NCI-H2227 treated with DMSO at 0.1 percent for 48 hours (cell line): Measurements from ENCODE around the gene ELMOD1.

Experiments
- DNase-seq: peaks from one replicate; lab custom pipeline; 2025; lab: John Stamatoyannopoulos, UW

Gene ELMOD1

DNA sequence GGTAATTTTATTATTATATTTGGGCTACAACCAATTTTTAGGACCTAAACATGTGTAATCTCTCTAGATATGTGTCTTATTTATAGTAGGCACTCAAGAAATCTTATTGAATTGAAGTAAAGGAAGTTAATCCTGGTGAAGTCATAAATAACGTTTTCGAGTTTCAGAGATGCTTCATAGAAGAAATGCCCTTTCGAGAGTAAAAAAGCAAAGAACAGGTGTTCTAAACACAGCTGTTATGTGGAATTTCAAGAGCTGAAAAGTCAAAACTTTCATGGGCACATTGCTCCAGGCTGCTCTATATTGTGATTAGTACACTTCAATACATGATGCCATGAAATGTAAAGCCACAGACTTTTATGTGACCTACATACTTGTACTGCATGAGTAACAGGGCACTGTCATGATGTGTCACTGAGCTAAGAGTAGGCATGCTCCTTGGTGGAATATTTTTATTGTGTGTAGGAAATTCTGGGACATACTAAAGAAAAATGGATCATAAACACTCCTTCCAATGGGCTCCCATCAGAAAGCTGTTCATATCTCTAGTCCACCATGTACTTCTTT, 7.2 kb upstream of the ELMOD1 start:
- DNase-seq, result no peak

- DNase-seq, result no peak
Measured at GRCh38 chr11:107587306-107587979, 3.5 kb upstream of the ELMOD1 start.

DNA sequence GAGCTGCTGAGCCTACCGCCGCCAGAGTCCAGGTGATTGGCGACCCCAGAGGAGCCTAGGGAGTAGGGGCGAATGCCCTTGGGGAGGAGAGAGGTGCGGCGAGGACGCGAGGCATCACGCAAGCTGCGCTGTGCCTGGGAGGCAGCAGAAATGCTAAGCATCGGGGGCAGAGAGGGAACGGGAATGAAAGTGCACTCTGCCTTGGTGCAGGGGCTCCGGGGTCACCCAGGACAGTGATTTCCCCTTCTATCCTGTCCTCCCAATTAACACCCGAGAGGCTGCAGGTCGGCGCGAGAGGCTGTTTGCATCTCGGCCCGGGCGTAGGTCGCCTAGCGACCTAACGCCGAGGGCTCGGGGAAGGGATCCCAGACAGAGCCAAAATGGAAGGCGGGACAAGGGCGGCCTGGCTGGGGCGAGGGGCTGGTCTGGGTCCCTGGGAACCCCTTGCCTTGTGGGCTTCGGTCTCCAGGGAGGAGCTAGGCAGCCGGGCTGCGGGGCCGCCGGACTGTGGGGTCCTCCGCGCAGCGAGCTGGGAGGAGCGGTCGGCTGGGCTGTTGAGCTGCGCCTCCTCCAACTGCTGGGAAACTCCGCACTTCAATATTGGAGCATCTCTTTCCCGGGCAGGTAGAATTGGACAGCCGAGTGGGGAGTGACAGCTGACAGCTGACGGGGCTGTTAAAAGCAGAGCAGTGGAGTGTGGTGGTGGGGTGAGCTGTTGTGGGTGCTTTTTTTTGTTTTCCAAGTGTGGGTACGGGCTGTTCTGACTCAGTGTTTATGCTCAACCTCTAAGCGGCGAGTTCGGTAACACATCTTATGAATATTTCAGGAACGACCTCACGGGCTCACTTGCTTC, 657 bp downstream of the ELMOD1 start:
- DNase-seq, result no peak

- DNase-seq, result no peak
Measured at GRCh38 chr11:107592231-107592590, 1.3 kb downstream of the ELMOD1 start.

GRCh38 chr11:107592813-107593212, 1.9 kb downstream of the ELMOD1 start:
- DNase-seq, result no peak

- DNase-seq, result no peak
Measured at GRCh38 chr11:107593951-107594350, 3.0 kb downstream of the ELMOD1 start.

GRCh38 chr11:107594736-107595135, 3.8 kb downstream of the ELMOD1 start:
- no peak for DNase-seq

DNA sequence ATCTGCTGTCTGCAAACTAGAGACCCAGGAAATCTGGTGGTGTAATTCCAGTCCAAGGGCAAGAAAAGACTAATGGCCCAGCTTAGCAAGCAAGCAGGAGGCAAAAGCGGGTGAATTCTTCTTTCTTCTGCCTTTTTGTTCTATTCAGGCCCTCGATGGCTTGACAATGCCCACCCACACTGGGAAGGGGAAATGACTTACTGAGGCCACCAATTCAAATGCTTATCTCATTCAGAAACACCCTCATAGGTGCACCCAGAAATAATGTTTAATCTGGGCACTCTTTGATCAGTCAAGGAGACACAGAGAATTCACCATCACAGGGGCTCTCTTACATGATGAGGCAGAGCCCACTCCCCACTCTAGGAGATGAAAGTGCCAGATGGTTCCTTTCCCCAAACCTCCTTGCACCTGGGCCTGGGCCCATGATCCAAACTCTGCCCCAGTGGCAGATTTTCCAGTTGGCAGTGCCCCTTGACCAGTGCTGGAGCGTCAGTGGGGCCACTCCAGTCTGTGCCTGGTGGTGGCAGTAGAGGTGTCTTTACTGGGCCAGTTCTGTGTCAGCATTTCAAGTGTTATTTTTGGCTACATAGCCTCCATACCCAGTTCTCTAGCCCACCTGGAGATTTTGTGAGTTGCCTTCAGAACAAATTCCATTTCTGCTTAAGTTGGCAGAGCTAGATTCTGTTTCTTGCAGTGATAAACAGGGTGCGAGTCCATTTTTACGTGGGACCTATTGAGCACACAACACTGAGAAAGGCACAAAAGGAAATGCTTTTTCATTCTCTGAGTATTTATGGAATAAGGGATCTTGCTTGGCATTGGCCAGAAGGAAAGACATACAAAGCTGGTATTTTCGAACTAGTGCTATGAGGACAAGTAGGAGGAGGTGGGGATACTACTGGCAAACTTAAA, 7.5 kb downstream of the ELMOD1 start:
- DNase-seq, result no peak

GRCh38 chr11:107605061-107606006, 14.4 kb downstream of the ELMOD1 start:
- DNase-seq, result no peak

DNA sequence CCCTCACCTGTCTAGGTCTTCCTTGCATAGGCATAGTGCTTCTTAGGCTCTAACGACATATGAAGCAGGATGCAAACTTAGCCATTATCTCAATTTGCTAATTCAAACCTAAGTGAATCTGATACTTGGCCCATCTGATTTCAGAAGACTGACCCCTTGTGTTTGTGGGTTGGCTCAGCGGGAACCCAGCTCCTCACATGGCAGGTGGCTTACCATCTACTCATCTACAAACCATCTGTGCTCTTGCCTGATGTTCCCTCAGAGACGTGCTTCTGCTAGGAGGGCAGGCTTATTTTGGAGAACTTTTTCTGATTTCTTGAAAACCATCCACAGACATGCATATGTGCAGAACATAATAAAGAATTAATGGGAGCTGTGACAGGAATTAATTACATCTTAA, 15.2 kb downstream of the ELMOD1 start:
- DNase-seq, result no peak

GRCh38 chr11:107608809-107609208, 17.9 kb downstream of the ELMOD1 start:
- DNase-seq, result no peak

DNA sequence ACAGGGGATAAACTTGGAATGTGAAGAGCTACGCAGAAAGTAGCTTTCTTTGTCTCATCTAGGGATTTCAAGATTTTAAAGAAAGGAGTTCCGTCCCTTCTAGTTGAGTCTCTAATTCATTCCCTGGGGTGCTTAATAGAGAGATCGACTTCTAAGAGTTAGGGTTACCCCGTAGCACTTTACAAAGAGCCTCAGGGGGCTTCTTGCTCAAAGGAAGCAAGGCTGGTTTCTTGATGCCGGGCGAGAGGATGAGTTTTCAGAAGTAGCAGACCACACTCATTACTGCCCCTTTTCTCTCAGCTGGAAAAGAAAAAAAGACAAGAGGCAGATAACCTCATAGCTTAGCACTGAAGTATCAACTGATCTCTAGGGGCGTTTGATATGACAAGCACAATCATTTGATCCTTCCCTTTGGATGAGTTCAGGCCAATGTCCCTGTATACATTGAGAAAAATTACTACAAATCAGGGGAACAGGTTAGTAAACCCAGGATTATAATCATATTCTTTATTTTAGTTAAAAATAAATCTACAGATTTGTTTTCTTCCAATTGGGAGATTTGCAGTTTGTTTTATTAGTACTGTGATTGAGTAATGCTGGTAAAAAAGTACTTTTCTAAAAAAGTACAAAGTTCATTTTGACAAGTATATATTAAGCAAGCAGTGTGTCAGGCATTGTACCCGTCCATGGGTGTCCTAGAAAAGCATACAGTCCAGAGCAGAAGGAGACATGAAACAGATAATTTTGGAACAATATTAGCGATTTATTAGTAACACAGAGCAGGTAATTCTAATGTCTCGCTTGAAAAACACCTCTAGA, 18.7 kb downstream of the ELMOD1 start:
- no peak for DNase-seq

DNA sequence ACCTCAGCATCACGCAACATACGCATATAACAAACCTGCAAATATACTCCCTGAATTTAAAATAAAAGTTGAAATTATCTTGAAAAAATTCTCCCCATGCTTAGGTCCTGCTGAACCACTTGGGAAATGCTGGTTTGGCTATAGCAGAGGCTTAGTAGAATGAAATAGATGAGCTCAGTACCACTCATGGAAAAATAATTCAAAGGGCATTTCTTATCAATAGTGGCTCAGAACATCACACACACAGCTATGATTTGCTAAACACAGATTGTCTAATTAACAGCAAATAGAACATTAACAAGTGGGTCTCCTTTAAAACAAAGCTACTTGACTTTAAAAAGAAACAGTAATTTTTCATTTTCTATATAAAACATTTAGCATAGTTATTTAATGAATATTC, 21.5 kb downstream of the ELMOD1 start:
- no peak for DNase-seq

DNA sequence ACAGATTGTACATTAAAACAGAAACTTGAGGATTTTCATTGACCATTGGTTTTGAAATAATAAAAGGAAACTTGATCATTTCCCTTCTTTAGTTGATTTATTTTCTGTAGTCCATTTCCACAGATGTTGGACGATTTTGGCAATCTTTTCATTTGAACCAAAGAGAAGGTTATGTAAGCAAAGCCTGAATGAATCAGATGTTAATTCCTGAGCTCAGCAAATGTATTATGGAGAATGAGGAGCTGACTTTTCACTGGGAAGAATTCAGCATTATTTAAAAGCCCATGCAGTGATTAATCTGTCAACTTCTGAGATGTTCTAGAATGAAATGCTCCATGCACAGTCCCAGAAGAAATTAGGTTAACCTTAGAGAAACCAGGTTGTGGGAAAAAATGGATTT, 29.0 kb downstream of the ELMOD1 start:
- no peak for DNase-seq

DNA sequence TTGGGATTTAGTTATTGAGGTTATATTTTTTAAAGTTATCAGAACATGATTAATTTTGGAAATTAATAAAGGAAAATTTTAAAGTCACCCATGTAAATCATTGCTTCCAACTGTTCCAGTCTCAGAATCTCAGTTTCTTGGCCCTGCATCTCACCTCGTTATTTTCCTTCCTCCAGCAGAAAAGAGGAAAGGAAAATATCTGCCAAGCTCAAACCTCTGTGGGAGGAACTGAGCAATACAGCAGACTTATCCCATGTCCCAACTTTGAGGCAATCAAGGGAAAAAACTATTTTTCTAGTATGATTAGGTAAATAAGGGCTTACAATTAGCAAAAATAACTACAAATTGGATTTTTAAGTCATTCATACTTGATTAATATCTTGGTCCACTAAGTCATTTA, 30.1 kb downstream of the ELMOD1 start:
- DNase-seq, result no peak

GRCh38 chr11:107623183-107623582, 32.2 kb downstream of the ELMOD1 start:
- DNase-seq, result no peak

DNA sequence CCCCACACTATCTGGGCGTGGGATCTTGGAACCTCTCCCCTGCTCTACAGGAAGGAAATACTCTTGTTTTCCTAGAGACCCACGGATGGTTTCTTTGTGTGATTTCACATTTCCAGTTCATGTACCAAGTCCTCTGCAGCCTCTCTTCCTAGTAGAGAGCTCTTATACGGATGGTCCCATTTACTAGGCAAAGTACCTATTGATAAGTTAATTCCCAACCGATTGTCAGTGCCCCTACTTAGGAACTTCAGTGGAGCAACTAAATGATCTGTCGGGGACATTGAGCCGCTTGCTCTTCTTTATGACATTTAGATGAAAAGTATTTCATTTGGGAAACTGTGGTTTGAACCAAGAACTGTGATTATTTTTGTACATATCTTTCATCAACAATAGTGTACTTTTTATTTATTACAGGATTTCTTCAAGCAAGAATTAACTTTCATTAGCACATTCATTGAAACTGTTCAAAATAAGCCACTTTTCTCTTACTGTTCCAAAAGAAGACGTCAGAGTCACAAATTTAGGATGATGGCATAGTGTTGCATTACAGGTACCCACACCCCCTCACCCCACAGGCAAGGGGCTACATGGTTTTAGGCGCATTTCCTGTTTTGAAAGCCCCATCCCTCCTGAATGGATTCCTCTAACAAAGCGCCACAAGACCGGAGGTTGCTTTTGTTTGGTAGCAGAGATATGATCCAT, 34.2 kb downstream of the ELMOD1 start:
- DNase-seq, result no peak

DNA sequence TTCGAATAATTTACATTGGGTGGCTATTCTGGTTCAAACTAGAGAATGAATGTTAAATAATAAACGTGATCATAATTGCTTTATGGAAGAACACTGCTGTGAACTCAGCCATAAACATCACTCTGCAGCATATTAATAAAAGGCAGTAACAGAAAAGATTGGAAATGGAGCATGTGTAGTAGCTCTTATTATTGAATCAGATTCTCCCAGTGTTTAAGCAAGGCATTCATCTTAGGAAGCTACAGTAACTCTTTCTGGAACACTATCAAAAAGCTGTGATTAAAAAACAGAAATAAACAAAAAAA, 34.7 kb downstream of the ELMOD1 start:
- DNase-seq, result no peak

- DNase-seq, result no peak
Measured at GRCh38 chr11:107631043-107631442, 40.1 kb downstream of the ELMOD1 start.

- DNase-seq, result no peak
Measured at GRCh38 chr11:107631931-107632330, 41.0 kb downstream of the ELMOD1 start.
